Middle frontal gyrus (tissue), 1 donor: Measurements from ENCODE around the gene GTF2E1.

Experiments
- DNase-seq: peaks from one replicate; pipeline ENCODE4 v3.0.0-alpha.2; 2015; ENCODE audit warnings: low spot score; ENCODE audit errors: extremely low spot score

GTF2E1 gene

DNA sequence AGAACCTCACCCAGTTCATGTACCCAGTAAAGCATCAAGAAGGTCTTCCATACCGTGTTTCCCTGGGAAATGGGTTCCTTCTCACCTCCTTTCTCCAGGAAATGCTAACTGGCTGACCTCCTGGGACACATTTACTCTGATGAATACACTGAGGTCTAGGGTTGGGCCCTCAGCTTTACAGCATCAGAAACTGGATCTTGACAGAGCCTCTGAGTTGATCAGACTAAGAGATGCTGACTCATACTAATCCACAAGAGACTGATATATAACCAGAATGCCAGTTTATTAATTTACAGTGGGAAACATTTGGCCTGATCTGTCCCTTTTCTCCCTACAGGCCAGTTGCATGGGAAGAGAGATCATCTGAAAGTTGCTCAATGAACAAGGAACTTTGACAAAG is 55.8 kb downstream of the GTF2E1 start:
- no peak for DNase-seq

DNA sequence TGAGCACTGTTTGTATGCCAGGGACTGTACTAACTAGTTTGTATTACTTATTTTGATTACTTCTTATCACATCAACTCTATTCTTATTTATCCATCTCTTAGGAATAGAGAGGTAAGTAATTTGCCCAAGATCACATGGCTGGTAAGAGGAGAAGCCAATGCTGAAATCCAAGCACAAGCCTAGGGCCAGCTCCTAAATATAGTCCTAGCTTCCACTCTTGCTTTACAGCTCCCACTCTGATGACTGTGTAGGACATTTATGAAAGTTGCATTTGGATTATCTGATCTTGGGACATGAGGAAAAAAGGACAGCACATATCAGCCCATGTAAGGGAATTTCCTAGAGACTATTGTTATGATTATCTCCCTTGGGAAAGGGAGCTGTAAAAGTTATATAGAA is 58.1 kb downstream of the GTF2E1 start:
- no peak for DNase-seq

DNA sequence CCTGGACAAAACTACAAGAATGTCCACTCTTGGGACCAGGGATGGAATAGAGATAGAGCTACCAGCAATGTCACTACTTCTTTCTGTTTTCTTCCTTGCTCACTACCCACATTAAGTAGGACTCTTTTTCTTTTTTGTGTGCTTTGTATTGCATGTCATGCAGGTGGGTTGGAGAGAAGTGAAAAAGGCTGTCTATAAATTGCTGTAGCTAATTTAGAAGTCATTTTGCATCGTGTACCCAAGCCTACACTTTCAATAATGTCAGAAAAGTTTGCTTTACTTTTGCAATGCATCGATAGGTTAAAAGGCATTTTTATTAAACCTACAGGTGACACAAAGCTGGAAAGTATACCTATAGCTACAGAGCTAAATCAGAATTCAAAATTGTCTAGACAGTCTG is 58.9 kb downstream of the GTF2E1 start:
- no peak for DNase-seq

DNA sequence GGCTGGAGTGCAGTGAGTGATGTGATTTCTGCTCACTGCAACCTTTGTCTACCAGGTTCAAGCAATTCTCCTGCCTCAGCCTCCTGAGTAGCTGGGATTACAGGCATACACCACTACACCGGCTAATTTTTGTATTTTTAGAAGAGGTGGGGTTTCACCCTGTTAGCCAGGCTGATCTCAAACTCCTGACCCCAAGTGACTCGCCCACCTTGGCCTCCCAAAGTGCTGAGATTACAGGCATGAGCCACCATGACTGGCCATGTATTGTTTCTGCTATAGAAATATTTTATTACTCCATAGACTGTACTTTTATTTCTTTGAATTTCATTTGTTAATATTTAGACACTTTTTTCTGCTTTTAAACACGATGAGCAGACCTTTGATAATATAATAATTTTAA is 60.4 kb downstream of the GTF2E1 start:
- DNase-seq: no peak

- no peak for DNase-seq
Observed at GRCh38 chr3:120816728-120817127, 74.2 kb downstream of the GTF2E1 start.

DNA sequence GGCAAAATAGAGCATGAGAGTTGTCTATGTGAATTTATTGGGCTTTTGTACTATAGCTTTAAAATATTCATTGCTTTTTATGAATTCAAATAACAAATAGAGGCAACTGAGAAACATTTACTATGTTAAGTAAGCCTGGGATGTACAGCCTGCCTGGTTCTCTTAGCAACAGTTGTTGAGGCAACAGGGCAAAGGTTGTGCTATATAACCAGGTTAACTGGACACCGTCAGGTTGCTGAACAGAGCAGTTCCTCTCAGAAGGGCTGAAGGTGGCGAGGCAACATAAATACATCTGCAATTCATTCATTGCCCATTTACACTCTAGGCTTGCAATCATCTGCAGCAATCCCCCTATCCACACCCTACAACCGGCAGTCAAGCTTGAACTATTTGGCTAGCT is 78.2 kb downstream of the GTF2E1 start:
- DNase-seq: no peak

GRCh38 chr3:120821426-120821825 is 78.9 kb downstream of the GTF2E1 start:
- no peak for DNase-seq

DNA sequence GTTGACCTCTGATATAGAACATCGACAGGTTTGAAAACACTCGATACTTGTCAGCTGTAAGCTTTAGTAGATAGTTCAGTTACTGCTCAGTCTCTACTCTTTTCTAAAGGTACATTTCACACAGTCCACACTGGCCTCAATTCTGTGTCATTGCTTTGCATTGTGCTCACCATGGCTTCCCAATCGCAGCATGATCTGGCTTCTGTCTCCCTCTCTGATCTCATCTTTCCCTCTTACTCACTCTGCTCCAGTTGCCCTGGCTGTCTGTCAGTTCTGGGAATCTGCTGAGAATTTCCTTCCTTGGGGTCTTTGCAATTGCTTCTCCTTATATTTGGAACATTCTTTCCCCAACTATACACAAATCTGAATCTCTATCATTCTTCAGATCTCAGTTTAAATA is 80.6 kb downstream of the GTF2E1 start:
- DNase-seq: no peak

GRCh38 chr3:120824613-120825012 is 82.1 kb downstream of the GTF2E1 start:
- no peak for DNase-seq

- DNase-seq: no peak
Observed at GRCh38 chr3:120828796-120829195, 86.3 kb downstream of the GTF2E1 start.

GRCh38 chr3:120831066-120831465 is 88.5 kb downstream of the GTF2E1 start:
- no peak for DNase-seq
